HepG2 (cell line): Measurements from ENCODE around the gene RECQL5. TPM values are rescaled to one million over a fixed set of nuclear protein-coding genes. Genes with fewer than 3 reads are reported as not detected.

Experiments used
- ATAC-seq: fragments of 200-7000 bp; cut with Tn5 transposase; 3 replicates; pipeline ENCODE4 v1.9.1; 2020; ENCODE audit warnings: mild to moderate bottlenecking, moderate library complexity
- BruUV-seq: library from RNA; stranded (reverse); fragments of 400-500 nt; replicated peaks from 2 replicates; lab custom pipeline; 2021; lab: Mats Ljungman, UMichigan
- CTCF ChIA-PET: fragments of 300-600 bp; formaldehyde crosslinking; extraction: SDS; loops from one replicate; lab custom pipeline; 2021; ENCODE audit warnings: low total read pairs, inconsistent platforms, low intra/inter-chr PET ratio; lab: Yijun Ruan, JAX
- POLR2A ChIA-PET: fragments of 350-600 bp; sonication (Branson Sonifier 250); formaldehyde crosslinking; loops from one replicate; lab custom pipeline; 2020; ENCODE audit warnings: antibody characterized with exemption, inconsistent platforms; lab: Yijun Ruan, JAX
- DNase-seq: peaks from one replicate; pipeline ENCODE4 v3.0.0-alpha.2; 2015; ENCODE audit warnings: low spot score
- FAIRE-seq: peaks from 3 replicates; lab custom pipeline; 2011; peaks lifted over from hg19 to GRCh38; lab: Jason Lieb, UNC
- H2AFZ ChIP-seq: one replicate; pipeline ENCODE4 v1.6.1; 2011; ENCODE audit warnings: low read length, inconsistent platforms
- H3K27ac ChIP-seq: fragments of 300-600 bp; 3 replicates; pipeline ENCODE4 v1.8.0; 2011; ENCODE audit warnings: mixed run types, mild to moderate bottlenecking, mixed read lengths, low read length, inconsistent platforms; ENCODE audit not compliant: insufficient read depth; ENCODE audit errors: extremely low read length
- H3K27me3 ChIP-seq, 2 experiments: fragments of 200-600 bp in 1 of 2; 2 replicates in 1 of 2; 3 replicates in 1 of 2; pipeline versions ENCODE4 v1.6.0 to v1.8.0; 2011; ENCODE audit warnings: low read length in 2 of 2, mild to moderate bottlenecking in 2 of 2, moderate library complexity in 2 of 2, inconsistent platforms in 1 of 2; ENCODE audit not compliant: insufficient read depth in 2 of 2, control insufficient read depth in 1 of 2
- H3K36me3 ChIP-seq, 2 experiments: fragments of 200-600 bp in 1 of 2; replicated peaks in 1 of 2; 2 replicates in 1 of 2; 3 replicates in 1 of 2; pipeline versions ENCODE4 v1.5.1 to v1.8.0; 2011; ENCODE audit warnings: low read length in 2 of 2, inconsistent platforms in 1 of 2; ENCODE audit not compliant: insufficient read depth in 2 of 2, control insufficient read depth in 1 of 2
- H3K4me1 ChIP-seq: 2 replicates; pipeline ENCODE4 v1.5.1; 2012; ENCODE audit warnings: low read length, inconsistent platforms; ENCODE audit not compliant: insufficient read depth
- H3K4me2 ChIP-seq: 2 replicates; pipeline ENCODE4 v1.6.0; 2011; ENCODE audit warnings: low read depth, low read length, inconsistent platforms
- H3K4me3 ChIP-seq, 3 experiments: fragments of 200-600 bp in 1 of 3; sonication (generic), shearing (Covaris generic) in 1 of 3; replicated peaks in 1 of 3; 2 replicates each; pipeline ENCODE4 v1.5.1; 2011 to 2016; ENCODE audit warnings: low read length in 3 of 3, inconsistent platforms in 2 of 3, low read depth in 2 of 3, mild to moderate bottlenecking in 2 of 3, control low read depth in 1 of 3, mixed read lengths in 1 of 3; ENCODE audit not compliant: insufficient read depth in 1 of 3
- H3K79me2 ChIP-seq: one replicate; pipeline ENCODE4 v1.6.1; 2011; ENCODE audit warnings: low read length, inconsistent platforms; ENCODE audit not compliant: insufficient read depth
- H3K9ac ChIP-seq: 2 replicates; pipeline ENCODE4 v1.6.0; 2011; ENCODE audit warnings: mild to moderate bottlenecking, low read depth, low read length, inconsistent platforms; ENCODE audit not compliant: insufficient read depth
- H3K9me3 ChIP-seq: 2 replicates; pipeline ENCODE4 v1.5.1; 2012; ENCODE audit warnings: mild to moderate bottlenecking, low read length
- H4K20me1 ChIP-seq: 2 replicates; pipeline ENCODE4 v1.6.0; 2011; ENCODE audit warnings: inconsistent platforms, mild to moderate bottlenecking, low read length, moderate library complexity; ENCODE audit not compliant: insufficient read depth
- GPN1 ChIP-seq: sonication (generic); formaldehyde crosslinking; IDR thresholded peaks from 2 replicates; pipeline ENCODE4 v1.5.1; 2020; ENCODE audit warnings: missing genetic modification reagents, borderline replicate concordance
- KMT2A ChIP-seq: sonication (generic); formaldehyde crosslinking; IDR thresholded peaks from 2 replicates; pipeline ENCODE4 v1.4.0; 2020; ENCODE audit warnings: missing genetic modification reagents
- SSRP1 ChIP-seq: IDR thresholded peaks from 2 replicates; pipeline ENCODE4 v1.6.1; 2016; ENCODE audit warnings: control low read depth
- STAG1 ChIP-seq: sonication (generic); formaldehyde crosslinking; IDR thresholded peaks from 2 replicates; pipeline ENCODE4 v1.4.0; 2020; ENCODE audit warnings: missing genetic modification reagents
- ZNF33A ChIP-seq: sonication (generic); formaldehyde crosslinking; IDR thresholded peaks from 2 replicates; pipeline ENCODE4 v1.5.1; 2020; ENCODE audit warnings: missing genetic modification reagents, mild to moderate bottlenecking, moderate library complexity, borderline replicate concordance
- ZNF703 ChIP-seq: sonication (generic); formaldehyde crosslinking; IDR thresholded peaks from 2 replicates; pipeline ENCODE4 v1.5.1; 2020; ENCODE audit warnings: missing genetic modification reagents, mild to moderate bottlenecking, moderate library complexity, borderline replicate concordance
- WGBS: methylation state at CpG from one replicate; pipeline ENCODE4 v1.1.6; 2017; ENCODE audit warnings: low lambda C conversion rate; 5-methylcytosine and 5-hydroxymethylcytosine counted together
- in situ Hi-C: cut with HindIII; loops from 2 replicates; pipeline ENCODE4 v1.10.0; 2017; ENCODE audit warnings: low pct_unique_long_range_greater_than_20kb; ENCODE audit not compliant: extremely low pct_ligation_motif_present
- intact Hi-C: fragments of 100-400 bp; cut with micrococcal nuclease; formaldehyde crosslinking; loops from one replicate; pipeline ENCODE4 v1.10.0; 2022; ENCODE audit not compliant: unreplicated experiment
- polyA plus RNA-seq, 8 experiments: library from polyadenylated mRNA; depleted of rRNA in 3 of 8; stranded (reverse) in 7 of 8; unstranded in 1 of 8; fragments of >200 nt; fragmentation: Illumina TruSeq in 4 of 8; extraction: Trizol in 4 of 8; gene quantifications; 2 replicates each; pipeline versions ENCODE4 v1.2.1 to v1.2.3, GENCODE V29; 2011 to 2016; ENCODE audit warnings: low read depth in 4 of 8, missing spikeins in 1 of 8, mixed read lengths in 1 of 8; ENCODE audit not compliant: insufficient read depth in 1 of 8
- total RNA-seq, 5 experiments: library from RNA; depleted of rRNA; stranded (reverse); fragments of >200 nt; fragmentation: Illumina TruSeq; extraction: Trizol; gene quantifications; 2 replicates each; pipeline ENCODE4 v1.2.3, GENCODE V29; 2016; ENCODE audit warnings: low read depth in 1 of 5
- TF ChIP-seq, protein P1 (sequence below): sonication (generic); formaldehyde crosslinking; IDR thresholded peaks from 2 replicates; pipeline ENCODE4 v1.5.0; 2020; ENCODE audit warnings: mild to moderate bottlenecking, missing genetic modification reagents, moderate library complexity

Gene RECQL5
- total and polyA plus RNA-seq, 2 of the 13 experiments (the other 11 are each of a cell fraction or from before 2014, with no cell fraction given) = 27.7 to 32.0 TPM

DNA sequence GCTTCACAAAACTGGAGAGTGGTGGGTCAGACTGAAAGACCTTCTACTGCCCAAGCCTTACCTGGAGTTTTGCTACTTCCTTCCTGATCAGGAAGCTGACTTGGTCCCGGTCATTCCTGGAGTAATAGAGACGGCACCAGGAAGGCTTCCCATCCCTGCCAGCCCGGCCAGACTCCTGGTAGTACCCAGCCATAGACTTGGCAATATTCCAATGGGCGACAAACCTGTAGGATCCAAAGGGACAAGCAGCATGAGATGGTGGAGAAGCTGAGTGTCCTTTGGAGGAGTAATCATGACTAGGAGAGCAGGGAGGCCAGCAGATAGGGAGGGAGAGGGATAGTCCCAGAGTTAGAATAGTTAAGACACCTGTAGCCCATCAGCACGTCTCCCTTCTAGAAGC lies 8.7 kb downstream of the RECQL5 start:
- ChIA-PET POLR2A (interaction anchor here (3.3 kb wide), 1 partner anchor 12 kb away, joined by 9 read pairs; a partner anchor contains a TSS), CTCF (no interaction called here)
- Histone ChIP-seq H2AFZ (no peak overlapping the region), H3K9ac (no peak overlapping the region), H3K4me3 (no peak overlapping the region), H3K36me3 (peaks cover 20 to 37% of the 10 kb centered on the region in 2 experiments), H3K4me1 (peaks cover 1% of the 10 kb centered on the region; the same call in 1 of the 2 replicates), H3K27ac (no peak overlapping the region), H3K79me2 (no peaks in the 10 kb centered on the region), H3K27me3 (no peaks in the 10 kb centered on the region), H4K20me1 (no peaks in the 10 kb centered on the region), H3K9me3 (no peaks in the 10 kb centered on the region), H3K4me2 (no peak overlapping the region)
- 95% methylated on average over 5 of the region's 5 CpGs for WGBS
- BruUV-seq = no TSS peak
- TF ChIP-seq GPN1 (CRISPR knock-in tag) (no peak), ZNF703 (CRISPR knock-in tag) (no peak), SSRP1 (no peak), KMT2A (CRISPR knock-in tag) (no peak)
- DNase-seq = no peak
- no peak for FAIRE-seq
- intact Hi-C loops (no loop called here), in situ Hi-C loops (no loop called here)
- ATAC-seq = no peak

DNA sequence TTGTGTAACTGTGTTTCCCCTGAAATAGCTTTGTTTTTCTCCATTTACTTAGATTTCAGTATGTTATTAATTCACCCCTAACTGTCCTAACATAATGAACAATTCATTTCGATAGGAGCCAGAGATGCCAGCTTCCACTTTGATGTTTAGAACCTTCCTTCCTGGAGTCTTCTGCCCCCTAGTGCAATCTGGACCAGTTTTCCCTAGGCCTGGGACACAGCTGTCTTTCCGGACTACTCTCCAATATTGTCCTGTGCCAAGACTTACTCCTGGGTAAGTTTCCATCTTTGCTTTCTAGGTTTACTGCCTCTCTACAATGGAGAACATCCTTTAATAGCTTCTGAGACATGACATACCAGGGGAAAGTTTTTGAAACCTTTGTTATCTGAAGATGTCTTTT lies 12.8 kb downstream of the RECQL5 start:
- Histone ChIP-seq H3K4me3 (no peak overlapping the region), H3K79me2 (no peaks in the 10 kb centered on the region), H3K27me3 (no peaks in the 10 kb centered on the region), H2AFZ (no peak overlapping the region), H3K4me2 (no peak overlapping the region), H3K36me3 (peaks cover 22 to 42% of the 10 kb centered on the region in 2 experiments), H3K4me1 (peaks cover 4% of the 10 kb centered on the region; the same call in 1 of the 2 replicates), H3K27ac (no peak overlapping the region), H4K20me1 (no peaks in the 10 kb centered on the region), H3K9ac (no peak overlapping the region), H3K9me3 (no peaks in the 10 kb centered on the region)
- no peak for ATAC-seq
- intact Hi-C loops = no loop called here
- no TSS peak for BruUV-seq
- FAIRE-seq = no peak
- 90% methylated on average over 2 of the region's 2 CpGs for WGBS
- no peak for TF ChIP-seq ZNF33A
- TF ChIP-seq, protein P1, sequence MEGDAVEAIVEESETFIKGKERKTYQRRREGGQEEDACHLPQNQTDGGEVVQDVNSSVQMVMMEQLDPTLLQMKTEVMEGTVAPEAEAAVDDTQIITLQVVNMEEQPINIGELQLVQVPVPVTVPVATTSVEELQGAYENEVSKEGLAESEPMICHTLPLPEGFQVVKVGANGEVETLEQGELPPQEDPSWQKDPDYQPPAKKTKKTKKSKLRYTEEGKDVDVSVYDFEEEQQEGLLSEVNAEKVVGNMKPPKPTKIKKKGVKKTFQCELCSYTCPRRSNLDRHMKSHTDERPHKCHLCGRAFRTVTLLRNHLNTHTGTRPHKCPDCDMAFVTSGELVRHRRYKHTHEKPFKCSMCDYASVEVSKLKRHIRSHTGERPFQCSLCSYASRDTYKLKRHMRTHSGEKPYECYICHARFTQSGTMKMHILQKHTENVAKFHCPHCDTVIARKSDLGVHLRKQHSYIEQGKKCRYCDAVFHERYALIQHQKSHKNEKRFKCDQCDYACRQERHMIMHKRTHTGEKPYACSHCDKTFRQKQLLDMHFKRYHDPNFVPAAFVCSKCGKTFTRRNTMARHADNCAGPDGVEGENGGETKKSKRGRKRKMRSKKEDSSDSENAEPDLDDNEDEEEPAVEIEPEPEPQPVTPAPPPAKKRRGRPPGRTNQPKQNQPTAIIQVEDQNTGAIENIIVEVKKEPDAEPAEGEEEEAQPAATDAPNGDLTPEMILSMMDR = peak; percentile 20; the same call in 1 of the 2 replicates
- peak; percentile 32 for TF ChIP-seq STAG1 (CRISPR knock-in tag)
- ChIA-PET CTCF (interaction anchor here (1.3 to 2.5 kb wide), 3 partner anchors 21 to 94 kb away, joined by 5 to 28 read pairs (median 6); partner anchors contain the start of gene SMIM5), POLR2A (interaction anchor here (1.1 to 3.9 kb wide), 3 partner anchors 8 to 126 kb away, joined by 5 to 21 read pairs (median 7); partner anchors contain the start of genes RECQL5 and SAP30BP)
- in situ Hi-C loops = no loop called here
- DNase-seq = no peak
